OCI-LY1 (cell line): Measurements from ENCODE around the gene CST8.

Source experiments
- CTCF ChIP-seq: fragments of 200-600 bp; sonication (generic), shearing (Covaris generic); IDR thresholded peaks from 2 replicates; pipeline ENCODE4 v1.5.1; 2017; ENCODE audit warnings: mild to moderate bottlenecking, antibody characterized with exemption, low read length, moderate library complexity, mixed read lengths
- EZH2 ChIP-seq: fragments of 200-600 bp; sonication (generic), shearing (Covaris generic); IDR thresholded peaks from 2 replicates; pipeline ENCODE4 v1.8.0; 2017; ENCODE audit warnings: borderline replicate concordance, mixed run types, mild to moderate bottlenecking, antibody characterized with exemption, low read length, moderate library complexity, mixed read lengths

- no peak for TF ChIP-seq EZH2
- TF ChIP-seq CTCF = no peak
Measured at GRCh38 chr20:23482138-23482537, 8.8 kb upstream of the CST8 start.
